H9 (cell line): ENCODE results near the gene NTSR1. TPM values are rescaled to one million over a fixed set of nuclear protein-coding genes. Genes with fewer than 3 reads are reported as not detected.

Source experiments
- DNase-seq: peaks from one replicate; pipeline ENCODE4 v3.0.0-alpha.2; 2017
- H2AFZ ChIP-seq: one replicate; pipeline ENCODE4 v1.6.1; 2013; ENCODE audit warnings: mild to moderate bottlenecking, low read length, control low read depth, moderate library complexity
- H2AK5ac ChIP-seq: 2 replicates; pipeline ENCODE4 v1.6.1; 2013; ENCODE audit warnings: low read length, control low read depth, mixed read lengths; ENCODE audit not compliant: insufficient read length
- H2BK120ac ChIP-seq: one replicate; pipeline ENCODE4 v1.6.1; 2013; ENCODE audit warnings: low read depth, mild to moderate bottlenecking, low read length, control low read depth, inconsistent platforms; ENCODE audit not compliant: poor library complexity, severe bottlenecking
- H2BK12ac ChIP-seq: 2 replicates; pipeline ENCODE4 v1.6.1; 2013; ENCODE audit warnings: low read length, control low read depth, mixed read lengths, low read depth; ENCODE audit not compliant: insufficient read length
- H2BK15ac ChIP-seq: 2 replicates; pipeline ENCODE4 v1.6.1; 2013; ENCODE audit warnings: low read depth, low read length, control low read depth
- H2BK20ac ChIP-seq: one replicate; pipeline ENCODE4 v1.6.1; 2013; ENCODE audit warnings: low read depth, mild to moderate bottlenecking, low read length, control low read depth, inconsistent platforms; ENCODE audit not compliant: poor library complexity, severe bottlenecking
- H2BK5ac ChIP-seq: 2 replicates; pipeline ENCODE4 v1.6.1; 2013; ENCODE audit warnings: low read length, control low read depth, mixed read lengths; ENCODE audit not compliant: insufficient read length
- H3K14ac ChIP-seq: 2 replicates; pipeline ENCODE4 v1.6.1; 2013; ENCODE audit warnings: low read length, control low read depth; ENCODE audit not compliant: insufficient read depth
- H3K18ac ChIP-seq: 2 replicates; pipeline ENCODE4 v1.6.1; 2013; ENCODE audit warnings: low read depth, mild to moderate bottlenecking, mixed read lengths, low read length, control low read depth; ENCODE audit not compliant: insufficient read length
- H3K23ac ChIP-seq: 2 replicates; pipeline ENCODE4 v1.6.1; 2013; ENCODE audit warnings: low read length, control low read depth, mixed read lengths, low read depth; ENCODE audit not compliant: insufficient read length
- H3K23me2 ChIP-seq: 2 replicates; pipeline ENCODE4 v1.6.1; 2013; ENCODE audit warnings: low read depth, mild to moderate bottlenecking, mixed read lengths, low read length, control low read depth; ENCODE audit not compliant: insufficient read length, poor library complexity, severe bottlenecking
- H3K27ac ChIP-seq: 2 replicates; pipeline ENCODE4 v1.5.1; 2013; ENCODE audit warnings: low read length, control low read depth, mixed read lengths, low read depth; ENCODE audit not compliant: insufficient read length
- H3K27me3 ChIP-seq: 2 replicates; pipeline ENCODE4 v1.6.1; 2013; ENCODE audit warnings: low read length, control low read depth, inconsistent platforms; ENCODE audit not compliant: insufficient read depth
- H3K4ac ChIP-seq: 2 replicates; pipeline ENCODE4 v1.6.1; 2013; ENCODE audit warnings: low read depth, mild to moderate bottlenecking, control low read depth, inconsistent platforms, low read length, moderate library complexity
- H3K4me1 ChIP-seq: 2 replicates; pipeline ENCODE4 v1.6.1; 2013; ENCODE audit warnings: low read length, control low read depth, inconsistent platforms; ENCODE audit not compliant: insufficient read depth
- H3K4me2 ChIP-seq: 2 replicates; pipeline ENCODE4 v1.6.1; 2013; ENCODE audit warnings: low read length, control low read depth, mixed read lengths; ENCODE audit not compliant: insufficient read length, insufficient read depth
- H3K56ac ChIP-seq: 2 replicates; pipeline ENCODE4 v1.6.1; 2013; ENCODE audit warnings: low read depth, mild to moderate bottlenecking, mixed read lengths, low read length, control low read depth; ENCODE audit not compliant: insufficient read length
- H3K79me1 ChIP-seq: 2 replicates; pipeline ENCODE4 v1.6.1; 2013; ENCODE audit warnings: low read depth, mild to moderate bottlenecking, moderate library complexity, low read length, control low read depth, inconsistent platforms; ENCODE audit not compliant: insufficient read depth, poor library complexity, severe bottlenecking
- H3K79me2 ChIP-seq: 2 replicates; pipeline ENCODE4 v1.6.1; 2013; ENCODE audit warnings: low read length, control low read depth, inconsistent platforms; ENCODE audit not compliant: insufficient read depth
- H3K9ac ChIP-seq: 2 replicates; pipeline ENCODE4 v1.6.1; 2013; ENCODE audit warnings: low read length, control low read depth, mixed read lengths; ENCODE audit not compliant: insufficient read length; ENCODE audit errors: extremely low read depth
- H3K9me3 ChIP-seq: one replicate; pipeline ENCODE4 v1.6.1; 2013; ENCODE audit warnings: low read depth, low read length, inconsistent platforms; ENCODE audit not compliant: control insufficient read depth
- H3T11ph ChIP-seq: one replicate; pipeline ENCODE4 v1.6.1; 2013; ENCODE audit warnings: mild to moderate bottlenecking, low read length, control low read depth, inconsistent platforms
- H4K20me1 ChIP-seq: one replicate; pipeline ENCODE4 v1.6.1; 2013; ENCODE audit not compliant: control insufficient read depth, insufficient read length, insufficient read depth
- H4K5ac ChIP-seq: 2 replicates; pipeline ENCODE4 v1.6.1; 2013; ENCODE audit warnings: low read depth, mild to moderate bottlenecking, mixed read lengths, low read length, control low read depth; ENCODE audit not compliant: insufficient read length
- H4K8ac ChIP-seq: replicated peaks from 2 replicates; pipeline ENCODE4 v1.6.1; 2013; ENCODE audit warnings: low read length, control low read depth, mixed read lengths, low read depth; ENCODE audit not compliant: insufficient read length
- H4K91ac ChIP-seq: 2 replicates; pipeline ENCODE4 v1.6.1; 2013; ENCODE audit warnings: low read depth, mild to moderate bottlenecking, moderate library complexity, mixed read lengths, low read length, control low read depth; ENCODE audit not compliant: insufficient read length
- H3K27ac Mint-ChIP-seq, 3 experiments: 2 replicates in 2 of 3; 3 replicates in 1 of 3; pipeline ENCODE4 v1.8.0; 2020 to 2021; ENCODE audit warnings: mixed read lengths in 3 of 3, mild to moderate bottlenecking in 1 of 3, moderate library complexity in 1 of 3
- H3K27me3 Mint-ChIP-seq: 2 replicates; pipeline ENCODE4 v1.8.0; 2021; ENCODE audit warnings: low read depth, mild to moderate bottlenecking, moderate library complexity, mixed read lengths
- H3K36me3 Mint-ChIP-seq, 3 experiments: 2 replicates in 2 of 3; 3 replicates in 1 of 3; pipeline ENCODE4 v1.8.0; 2020 to 2021; ENCODE audit warnings: low read depth in 3 of 3, mixed read lengths in 3 of 3; ENCODE audit not compliant: insufficient read depth in 1 of 3
- H3K4me1 Mint-ChIP-seq, 2 experiments: 2 replicates each; pipeline ENCODE4 v1.8.0; 2020; ENCODE audit warnings: mixed read lengths in 2 of 2
- H3K4me3 Mint-ChIP-seq, 2 experiments: 2 replicates in 1 of 2; 3 replicates in 1 of 2; pipeline ENCODE4 v1.8.0; 2020 to 2021; ENCODE audit warnings: mild to moderate bottlenecking in 2 of 2, mixed read lengths in 2 of 2, moderate library complexity in 1 of 2
- H3K9me3 Mint-ChIP-seq, 2 experiments: 2 replicates in 1 of 2; 3 replicates in 1 of 2; pipeline ENCODE4 v1.8.0; 2020; ENCODE audit warnings: mild to moderate bottlenecking in 2 of 2, mixed read lengths in 2 of 2, moderate library complexity in 1 of 2
- WGBS: extraction: QIAGEN DNeasy Blood & Tissue Kit; methylation state at CpG from one replicate; pipeline ENCODE4 v1.1.7; 2013; ENCODE audit warnings: missing lambda C conversion rate, low lambda C conversion rate, mixed read lengths; ENCODE audit not compliant: insufficient read length; ENCODE audit errors: extremely low coverage; 5-methylcytosine and 5-hydroxymethylcytosine counted together
- total RNA-seq: library from RNA; stranded (reverse); gene quantifications from 2 replicates; pipeline ENCODE4 v1.2.1, GENCODE V29; 2021
- TF ChIP-seq, protein P1 (sequence below): fragments of 200-600 bp; sonication (generic); conservative IDR thresholded peaks from 3 replicates; pipeline ENCODE4 v1.8.0; 2021; ENCODE audit warnings: antibody characterized with exemption, mild to moderate bottlenecking

NTSR1 gene
- total RNA-seq, 1 experiment from 2014 or later: 0.11 TPM

DNA sequence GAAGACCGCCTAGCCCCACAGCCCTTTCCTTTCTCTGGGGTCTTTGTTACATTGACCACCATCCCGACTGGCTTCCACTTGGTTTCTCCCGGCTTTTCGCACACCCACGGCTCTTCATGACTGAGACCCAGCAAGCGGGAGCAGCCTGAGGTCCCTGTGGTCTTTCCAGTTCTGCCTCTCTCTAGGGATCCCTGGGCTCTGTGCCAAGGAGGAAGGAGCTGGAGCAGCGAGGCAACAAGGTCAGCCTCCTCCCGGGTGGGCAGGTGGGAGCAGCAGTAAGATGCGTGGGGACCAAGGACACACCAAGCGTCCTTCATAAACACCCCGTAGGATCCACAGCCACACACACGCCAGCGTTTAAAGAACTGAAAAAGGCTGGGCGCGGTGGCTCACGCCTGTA, 58.1 kb downstream of the NTSR1 start:
- Histone ChIP-seq H3T11ph (no peak overlapping the region), H2AFZ (no peak overlapping the region), H4K20me1 (no peaks in the 10 kb centered on the region), H2BK15ac (no peak overlapping the region), H3K4ac (no peak overlapping the region), H3K56ac (no peak overlapping the region), H2BK20ac (no peak overlapping the region), H3K9ac (no peak overlapping the region), H3K18ac (no peak overlapping the region), H3K4me1 (no peaks in the 10 kb centered on the region), H2BK5ac (no peak overlapping the region), H3K9me3 (no peaks in the 10 kb centered on the region), H4K5ac (no peak overlapping the region), H2AK5ac (no peak overlapping the region), H3K79me2 (no peaks in the 10 kb centered on the region), H3K27ac (no peak overlapping the region), H2BK12ac (no peak overlapping the region), H3K14ac (no peak overlapping the region), H3K27me3 (no peaks in the 10 kb centered on the region), H3K23me2 (no peaks in the 10 kb centered on the region), H4K91ac (no peak overlapping the region), H4K8ac (no peak overlapping the region), H3K23ac (no peak overlapping the region), H3K79me1 (no peaks in the 10 kb centered on the region), H3K4me2 (no peak overlapping the region), H2BK120ac (no peak overlapping the region)
- WGBS: no CpG with 5 or more reads among the region's 16 CpGs
- Mint-ChIP-seq H3K27me3 (peaks cover 8% of the 10 kb centered on the region), H3K4me1 (peaks cover 2 to 11% of the 10 kb centered on the region in 2 experiments; a peak in 3 of 4 replicates), H3K27ac (peak overlapping the region in 1 of 3 experiments; percentile 66; a peak in 1 of 7 replicates), H3K36me3 (no peaks in the 10 kb centered on the region), H3K9me3 (no peaks in the 10 kb centered on the region; a peak in 1 of 5 replicates), H3K4me3 (no peak overlapping the region)
- TF ChIP-seq, protein P1, sequence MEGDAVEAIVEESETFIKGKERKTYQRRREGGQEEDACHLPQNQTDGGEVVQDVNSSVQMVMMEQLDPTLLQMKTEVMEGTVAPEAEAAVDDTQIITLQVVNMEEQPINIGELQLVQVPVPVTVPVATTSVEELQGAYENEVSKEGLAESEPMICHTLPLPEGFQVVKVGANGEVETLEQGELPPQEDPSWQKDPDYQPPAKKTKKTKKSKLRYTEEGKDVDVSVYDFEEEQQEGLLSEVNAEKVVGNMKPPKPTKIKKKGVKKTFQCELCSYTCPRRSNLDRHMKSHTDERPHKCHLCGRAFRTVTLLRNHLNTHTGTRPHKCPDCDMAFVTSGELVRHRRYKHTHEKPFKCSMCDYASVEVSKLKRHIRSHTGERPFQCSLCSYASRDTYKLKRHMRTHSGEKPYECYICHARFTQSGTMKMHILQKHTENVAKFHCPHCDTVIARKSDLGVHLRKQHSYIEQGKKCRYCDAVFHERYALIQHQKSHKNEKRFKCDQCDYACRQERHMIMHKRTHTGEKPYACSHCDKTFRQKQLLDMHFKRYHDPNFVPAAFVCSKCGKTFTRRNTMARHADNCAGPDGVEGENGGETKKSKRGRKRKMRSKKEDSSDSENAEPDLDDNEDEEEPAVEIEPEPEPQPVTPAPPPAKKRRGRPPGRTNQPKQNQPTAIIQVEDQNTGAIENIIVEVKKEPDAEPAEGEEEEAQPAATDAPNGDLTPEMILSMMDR: no peak
- no peak for DNase-seq
